ENCODE results near the gene HS3ST1.

DNA sequence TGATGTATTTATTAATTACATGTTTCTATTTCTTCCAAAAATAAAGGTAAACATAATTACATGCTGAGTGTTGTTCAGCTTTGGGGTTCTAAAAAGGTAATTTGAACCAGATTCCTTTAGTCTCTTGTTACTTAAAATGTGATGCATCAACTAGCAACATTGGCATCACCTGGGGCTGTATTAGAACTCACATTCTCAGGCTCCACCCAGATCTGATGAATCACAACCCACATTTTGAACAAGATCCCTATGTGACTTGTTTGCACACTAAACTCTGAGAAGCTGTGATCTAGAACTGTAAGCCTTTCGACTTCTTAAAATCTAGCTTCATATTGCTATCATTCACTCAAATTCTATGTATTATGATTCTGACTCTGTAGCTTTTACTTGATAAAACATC, 23.0 kb upstream of the HS3ST1 start:
- TF ChIP-seq, protein P1, sequence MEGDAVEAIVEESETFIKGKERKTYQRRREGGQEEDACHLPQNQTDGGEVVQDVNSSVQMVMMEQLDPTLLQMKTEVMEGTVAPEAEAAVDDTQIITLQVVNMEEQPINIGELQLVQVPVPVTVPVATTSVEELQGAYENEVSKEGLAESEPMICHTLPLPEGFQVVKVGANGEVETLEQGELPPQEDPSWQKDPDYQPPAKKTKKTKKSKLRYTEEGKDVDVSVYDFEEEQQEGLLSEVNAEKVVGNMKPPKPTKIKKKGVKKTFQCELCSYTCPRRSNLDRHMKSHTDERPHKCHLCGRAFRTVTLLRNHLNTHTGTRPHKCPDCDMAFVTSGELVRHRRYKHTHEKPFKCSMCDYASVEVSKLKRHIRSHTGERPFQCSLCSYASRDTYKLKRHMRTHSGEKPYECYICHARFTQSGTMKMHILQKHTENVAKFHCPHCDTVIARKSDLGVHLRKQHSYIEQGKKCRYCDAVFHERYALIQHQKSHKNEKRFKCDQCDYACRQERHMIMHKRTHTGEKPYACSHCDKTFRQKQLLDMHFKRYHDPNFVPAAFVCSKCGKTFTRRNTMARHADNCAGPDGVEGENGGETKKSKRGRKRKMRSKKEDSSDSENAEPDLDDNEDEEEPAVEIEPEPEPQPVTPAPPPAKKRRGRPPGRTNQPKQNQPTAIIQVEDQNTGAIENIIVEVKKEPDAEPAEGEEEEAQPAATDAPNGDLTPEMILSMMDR (IDR thresholded peaks at IDR 0.05) = no peak
- TF ChIP-seq POLR2A (IDR thresholded peaks at IDR 0.05; ENCODE audit: low read depth) = no peak
- TF ChIP-seq POLR2AphosphoS5 (IDR thresholded peaks at IDR 0.05) = no peak

Measured in esophagus muscularis mucosa (tissue), 3 donors.